A549 (cell line): ENCODE results near the gene PM20D2. TPM values are rescaled to one million over a fixed set of nuclear protein-coding genes. Genes with fewer than 3 reads are reported as not detected.

Experiments
- ATAC-seq, 2 experiments: fragments of 200-7000 bp in 1 of 2; fragments of >200 bp in 1 of 2; cut with Nextera tagmentation in 1 of 2; cut with Tn5 transposase in 1 of 2; 3 replicates each; pipeline versions ENCODE4 v1.8.0 to v1.9.1; 2018 to 2020; ENCODE audit warnings: mild to moderate bottlenecking in 1 of 2, moderate library complexity in 1 of 2
- CTCF ChIA-PET: fragments of 300-600 bp; sonication (Branson Sonifier 250); formaldehyde crosslinking; extraction: SDS; loops from one replicate; lab custom pipeline; 2021; ENCODE audit warnings: antibody characterized with exemption, inconsistent platforms; lab: Yijun Ruan, JAX
- POLR2A ChIA-PET: fragments of 350-600 bp; formaldehyde crosslinking; extraction: SDS; loops from one replicate; lab custom pipeline; 2021; ENCODE audit warnings: antibody characterized with exemption, inconsistent platforms; lab: Yijun Ruan, JAX
- DNase-seq, 2 experiments: peaks; one replicate each; pipeline versions ENCODE4 v3.0.0 to v3.0.0-alpha.2; 2011 to 2016; ENCODE audit warnings: low read depth in 1 of 2, low spot score in 1 of 2
- FAIRE-seq: peaks from 2 replicates; lab custom pipeline; 2011; peaks lifted over from hg19 to GRCh38; lab: Jason Lieb, UNC
- H3K27ac ChIP-seq, 2 experiments: fragments of >200 bp; sonication (Bioruptor Twin); formaldehyde crosslinking; 3 replicates each; pipeline ENCODE4 v1.5.1; 2016 to 2017
- H3K4me1 ChIP-seq: fragments of >200 bp; sonication (Bioruptor Twin); formaldehyde crosslinking; 3 replicates; pipeline ENCODE4 v1.6.1; 2016
- H3K4me2 ChIP-seq: fragments of >200 bp; sonication (Bioruptor Twin); formaldehyde crosslinking; 3 replicates; pipeline ENCODE4 v1.6.1; 2016
- H3K4me3 ChIP-seq: fragments of >200 bp; sonication (Bioruptor Twin); formaldehyde crosslinking; 3 replicates; pipeline ENCODE4 v1.5.1; 2016
- H3K9me3 ChIP-seq: fragments of >200 bp; sonication (Bioruptor Twin); formaldehyde crosslinking; 3 replicates; pipeline ENCODE4 v1.6.1; 2016
- BCL3 ChIP-seq: fragments of >200 bp; sonication (Bioruptor Twin); formaldehyde crosslinking; IDR thresholded peaks from 3 replicates; pipeline ENCODE4 v1.6.1; 2016
- CBX2 ChIP-seq: fragments of 200-600 bp; sonication (generic); IDR thresholded peaks from 2 replicates; pipeline ENCODE4 v1.6.1; 2016; ENCODE audit warnings: low read depth, mild to moderate bottlenecking, borderline replicate concordance
- CBX8 ChIP-seq: fragments of 200-600 bp; sonication (generic); IDR thresholded peaks from 2 replicates; pipeline ENCODE4 v1.6.1; 2016
- CEBPB ChIP-seq, 2 experiments: fragments of >200 bp in 1 of 2; sonication (Bioruptor Twin) in 1 of 2; formaldehyde crosslinking in 1 of 2; IDR thresholded peaks; 2 replicates each; pipeline ENCODE4 v1.6.1; 2012 to 2016
- CHD2 ChIP-seq: fragments of 150-350 bp; IDR thresholded peaks from 2 replicates; pipeline ENCODE4 v1.6.1; 2014; ENCODE audit warnings: low read length; ENCODE audit not compliant: partially characterized antibody
- EHF ChIP-seq: fragments of 250-450 bp; sonication (Bioruptor Pico); IDR thresholded peaks from 2 replicates; pipeline ENCODE4 v1.5.0; 2020; ENCODE audit warnings: mild to moderate bottlenecking
- EP300 ChIP-seq, 2 experiments: fragments of >200 bp; sonication (Bioruptor Twin); formaldehyde crosslinking; IDR thresholded peaks; 2 replicates in 1 of 2; 3 replicates in 1 of 2; pipeline ENCODE4 v1.6.1; 2016 to 2017
- ESRRA ChIP-seq: fragments of 150-350 bp; IDR thresholded peaks from 2 replicates; pipeline ENCODE4 v1.6.1; 2014; ENCODE audit warnings: mild to moderate bottlenecking, low read length, borderline replicate concordance
- FOSB ChIP-seq: fragments of 250-450 bp; sonication (Bioruptor Pico); IDR thresholded peaks from 2 replicates; pipeline ENCODE4 v1.5.0; 2020; ENCODE audit warnings: mild to moderate bottlenecking, moderate library complexity
- FOSL2 ChIP-seq, 2 experiments: fragments of 450-650 bp in 1 of 2; fragments of >200 bp in 1 of 2; sonication (Bioruptor Twin) in 1 of 2; formaldehyde crosslinking; IDR thresholded peaks; 2 replicates each; pipeline versions ENCODE4 v1.5.0 to v1.6.1; 2016 to 2020; ENCODE audit warnings: mild to moderate bottlenecking in 1 of 2, moderate library complexity in 1 of 2
- HDAC2 ChIP-seq: fragments of 200-600 bp; sonication (generic); IDR thresholded peaks from 2 replicates; pipeline ENCODE4 v1.6.1; 2016
- HES2 ChIP-seq: fragments of >200 bp; sonication (Bioruptor Twin); formaldehyde crosslinking; IDR thresholded peaks from 2 replicates; pipeline ENCODE4 v1.6.1; 2016
- HMGXB4 ChIP-seq: fragments of 250-450 bp; sonication (Bioruptor Pico); IDR thresholded peaks from 2 replicates; pipeline ENCODE4 v1.5.0; 2021; ENCODE audit warnings: mild to moderate bottlenecking, moderate library complexity, borderline replicate concordance
- HOXA7 ChIP-seq: fragments of 250-450 bp; sonication (Bioruptor Pico); IDR thresholded peaks from 2 replicates; pipeline ENCODE4 v1.5.0; 2020; ENCODE audit warnings: mild to moderate bottlenecking, moderate library complexity
- HOXB13 ChIP-seq: fragments of 250-450 bp; sonication (Bioruptor Pico); IDR thresholded peaks from 2 replicates; pipeline ENCODE4 v1.5.0; 2020; ENCODE audit warnings: low read depth, mild to moderate bottlenecking, moderate library complexity
- JUN ChIP-seq, 2 experiments: fragments of >200 bp; sonication (Bioruptor Twin); formaldehyde crosslinking; IDR thresholded peaks; 2 replicates in 1 of 2; 3 replicates in 1 of 2; pipeline ENCODE4 v1.6.1; 2016 to 2017
- JUNB ChIP-seq: fragments of >200 bp; sonication (Bioruptor Twin); formaldehyde crosslinking; IDR thresholded peaks from 2 replicates; pipeline ENCODE4 v1.6.1; 2016
- KDM5A ChIP-seq: fragments of 200-600 bp; sonication (generic); IDR thresholded peaks from 2 replicates; pipeline ENCODE4 v1.6.1; 2016; ENCODE audit warnings: antibody characterized with exemption, mild to moderate bottlenecking
- MAFK ChIP-seq: fragments of 450-650 bp; IDR thresholded peaks from 2 replicates; pipeline ENCODE4 v1.6.1; 2014; ENCODE audit not compliant: partially characterized antibody
- NFE2L2 ChIP-seq: fragments of 150-350 bp; conservative IDR thresholded peaks from 2 replicates; pipeline ENCODE4 v1.6.1; 2014; ENCODE audit warnings: low read length
- NPAS2 ChIP-seq: fragments of 250-450 bp; sonication (Bioruptor Pico); IDR thresholded peaks from 2 replicates; pipeline ENCODE4 v1.8.0; 2022; ENCODE audit warnings: mild to moderate bottlenecking, moderate library complexity, borderline replicate concordance
- PHF8 ChIP-seq: fragments of 200-600 bp; sonication (generic); IDR thresholded peaks from 2 replicates; pipeline ENCODE4 v1.6.1; 2016; ENCODE audit warnings: low read depth, mild to moderate bottlenecking, antibody characterized with exemption, moderate library complexity, borderline replicate concordance
- RARB ChIP-seq: fragments of 250-450 bp; sonication (Bioruptor Pico); IDR thresholded peaks from 2 replicates; pipeline ENCODE4 v1.8.0; 2021; ENCODE audit warnings: mild to moderate bottlenecking, moderate library complexity
- RCOR1 ChIP-seq: fragments of 150-350 bp; IDR thresholded peaks from 2 replicates; pipeline ENCODE4 v1.6.1; 2014; ENCODE audit warnings: antibody characterized with exemption, low read length, low read depth
- RNF2 ChIP-seq: fragments of 200-600 bp; sonication (generic); IDR thresholded peaks from 2 replicates; pipeline ENCODE4 v1.6.1; 2016; ENCODE audit warnings: low read depth, mild to moderate bottlenecking, antibody characterized with exemption, moderate library complexity, borderline replicate concordance
- SREBF2 ChIP-seq: fragments of 450-650 bp; IDR thresholded peaks from 2 replicates; pipeline ENCODE4 v1.6.1; 2014; ENCODE audit warnings: mild to moderate bottlenecking, moderate library complexity
- TP53 ChIP-seq: fragments of 250-450 bp; sonication (Bioruptor Pico); IDR thresholded peaks from 2 replicates; pipeline ENCODE4 v1.5.0; 2021; ENCODE audit warnings: mild to moderate bottlenecking, moderate library complexity
- ZFP36 ChIP-seq: fragments of 450-650 bp; IDR thresholded peaks from 2 replicates; pipeline ENCODE4 v1.6.1; 2014; ENCODE audit warnings: borderline replicate concordance; ENCODE audit not compliant: partially characterized antibody
- WGBS: methylation state at CpG from one replicate; pipeline ENCODE4 v1.1.6; 2017; ENCODE audit errors: missing lambda C conversion rate; 5-methylcytosine and 5-hydroxymethylcytosine counted together
- polyA plus RNA-seq, 4 experiments: library from polyadenylated mRNA; depleted of rRNA in 3 of 4; stranded (reverse); fragments of >200 nt; fragmentation: RNase III in 1 of 4; extraction: RNeasy Plus Mini Kit Qiagen cat#74134 plus additional on column Dnase treatment in 1 of 4; gene quantifications; 2 replicates in 3 of 4; 3 replicates in 1 of 4; pipeline ENCODE4 v1.2.3, GENCODE V29; 2011 to 2017

PM20D2 gene
- polyA plus RNA-seq, 2 of the 4 experiments (the other 2 are of a cell fraction): 14.7 to 25.4 TPM

GRCh38 chr6:89212472-89212871 is 66.6 kb downstream of the PM20D2 start:
- TF ChIP-seq SREBF2 (no peak), ESRRA (no peak), RNF2 (no peak), CEBPB (IDR thresholded peaks at IDR 0.05) (no peak), EP300 (IDR thresholded peaks at IDR 0.05) (no peak), NFE2L2 (no peak), HES2 (no peak), HMGXB4 (CRISPR knock-in tag) (no peak), TP53 (CRISPR knock-in tag) (no peak), HOXB13 (CRISPR knock-in tag) (no peak), CHD2 (no peak), JUN (IDR thresholded peaks at IDR 0.05) (no peak), FOSB (CRISPR knock-in tag) (no peak), ZFP36 (no peak), FOSL2 (IDR thresholded peaks at IDR 0.05) (no peak), FOSL2 (CRISPR knock-in tag; IDR thresholded peaks at IDR 0.05) (no peak), HDAC2 (no peak), HOXA7 (no peak), CBX8 (no peak), RARB (no peak)
- TF ChIP-seq, all 56 proteins: peak for 0
- ATAC-seq: no peak
- CTCF ChIA-PET: no interaction called here
- H3K4me2 ChIP-seq: no peak overlapping the region
- WGBS: 31% methylated on average over 5 of the region's 5 CpGs
- H3K4me1 ChIP-seq: no peaks in the 10 kb centered on the region
- no peak overlapping the region for H3K4me3 ChIP-seq
- no peak overlapping the region for H3K27ac ChIP-seq
- H3K9me3 ChIP-seq: no peaks in the 10 kb centered on the region
- no peak for FAIRE-seq
- no peak for DNase-seq
- POLR2A ChIA-PET: no interaction called here

- H3K4me3 ChIP-seq: no peak overlapping the region
- H3K4me1 ChIP-seq: no peaks in the 10 kb centered on the region
- H3K9me3 ChIP-seq: no peaks in the 10 kb centered on the region
- DNase-seq: no peak
- ATAC-seq: no peak
- ChIA-PET POLR2A (no interaction called here), CTCF (no interaction called here)
- H3K27ac ChIP-seq: no peak overlapping the region
- no peak overlapping the region for H3K4me2 ChIP-seq
- TF ChIP-seq BCL3 (no peak), RCOR1 (no peak), PHF8 (no peak), CBX2 (no peak), JUNB (no peak), MAFK (no peak), KDM5A (no peak), NPAS2 (no peak), EHF (CRISPR knock-in tag) (no peak)
- no peak for FAIRE-seq
Measured at GRCh38 chr6:89214197-89214596, 68.3 kb downstream of the PM20D2 start.

Other genes with a start within 250 kb of the PM20D2 start
- gene RNGTT, start 182.4 kb upstream of the PM20D2 start, polyA plus RNA-seq (2011; rRNA removed): 12.8 and 15.0 TPM in 2 replicates
- 11.1 to 12.4 TPM (median 11.6 TPM) in 3 replicates for gene RNGTT, start 182.4 kb upstream of the PM20D2 start, polyA plus RNA-seq (2017; fragmentation: RNase III; extraction: RNeasy Plus Mini Kit Qiagen cat#74134 plus additional on column Dnase treatment)
- 27.2 and 28.3 TPM in 2 replicates for gene PNRC1, start 65.3 kb upstream of the PM20D2 start, polyA plus RNA-seq (2011; rRNA removed)
- 25.6 to 38.2 TPM (median 37.8 TPM) in 3 replicates for gene PNRC1, start 65.3 kb upstream of the PM20D2 start, polyA plus RNA-seq (2017; fragmentation: RNase III; extraction: RNeasy Plus Mini Kit Qiagen cat#74134 plus additional on column Dnase treatment)
- gene SRSF12, start 28.0 kb upstream of the PM20D2 start, polyA plus RNA-seq (2011; rRNA removed): 1.9 and 2.7 TPM in 2 replicates
- gene SRSF12, start 28.0 kb upstream of the PM20D2 start, polyA plus RNA-seq (2017; fragmentation: RNase III; extraction: RNeasy Plus Mini Kit Qiagen cat#74134 plus additional on column Dnase treatment): 0.98 to 1.5 TPM (median 1.3 TPM) in 3 replicates
- gene GABRR1, start 71.3 kb downstream of the PM20D2 start, polyA plus RNA-seq (2011; rRNA removed): not detected in 2 replicates
- gene GABRR1, start 71.3 kb downstream of the PM20D2 start, polyA plus RNA-seq (2017; fragmentation: RNase III; extraction: RNeasy Plus Mini Kit Qiagen cat#74134 plus additional on column Dnase treatment): not detected in 3 replicates
- 0.09 and 0.12 TPM in 2 replicates for gene GABRR2, start 169.2 kb downstream of the PM20D2 start, polyA plus RNA-seq (2011; rRNA removed)
- gene GABRR2, start 169.2 kb downstream of the PM20D2 start, polyA plus RNA-seq (2017; fragmentation: RNase III; extraction: RNeasy Plus Mini Kit Qiagen cat#74134 plus additional on column Dnase treatment): 0.05 to 0.21 TPM (median 0.08 TPM) in 3 replicates
- gene UBE2J1, start 206.7 kb downstream of the PM20D2 start, polyA plus RNA-seq (2011; rRNA removed): 26.6 and 32.7 TPM in 2 replicates
- gene UBE2J1, start 206.7 kb downstream of the PM20D2 start, polyA plus RNA-seq (2017; fragmentation: RNase III; extraction: RNeasy Plus Mini Kit Qiagen cat#74134 plus additional on column Dnase treatment): 12.6 to 13.3 TPM (median 12.7 TPM) in 3 replicates